Mammary epithelial cell (primary cell): ENCODE results near the gene SLC35F2.

Experiments
- EZH2 ChIP-seq: IDR thresholded peaks from 2 replicates; pipeline ENCODE4 v1.6.1; 2012; ENCODE audit warnings: low read length, inconsistent platforms, borderline replicate concordance
- TF ChIP-seq, protein P1 (sequence below), 2 donors: IDR thresholded peaks in 1 of 2; conservative IDR thresholded peaks in 1 of 2; 2 replicates each; pipeline ENCODE4 v1.5.1; 2011 to 2012; ENCODE audit warnings: inconsistent platforms in 2 of 2, low read length in 2 of 2, mild to moderate bottlenecking in 2 of 2, control low read depth in 1 of 2, low read depth in 1 of 2; ENCODE audit not compliant: insufficient read depth in 1 of 2; ENCODE audit errors: extremely low read depth in 1 of 2

DNA sequence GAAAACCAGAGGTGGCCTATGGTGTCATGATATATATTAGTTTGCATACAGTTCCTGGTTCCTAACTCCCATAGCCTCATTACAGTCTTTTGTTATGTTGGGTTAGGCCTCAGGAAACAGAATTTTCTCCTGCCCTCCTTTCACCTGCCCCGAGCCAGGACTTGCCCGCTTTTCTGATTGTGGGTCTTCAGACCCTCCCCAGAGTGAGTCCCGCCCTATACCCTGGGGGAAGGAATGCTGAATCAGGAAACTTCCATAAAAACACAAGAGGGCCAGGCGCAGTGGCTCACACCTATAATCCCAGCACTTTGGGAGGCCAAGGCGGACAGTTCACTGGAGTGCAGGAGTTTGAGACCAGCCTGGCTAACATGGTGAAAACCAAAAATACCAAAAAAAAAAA, 70.9 kb downstream of the SLC35F2 start:
- TF ChIP-seq, protein P1, sequence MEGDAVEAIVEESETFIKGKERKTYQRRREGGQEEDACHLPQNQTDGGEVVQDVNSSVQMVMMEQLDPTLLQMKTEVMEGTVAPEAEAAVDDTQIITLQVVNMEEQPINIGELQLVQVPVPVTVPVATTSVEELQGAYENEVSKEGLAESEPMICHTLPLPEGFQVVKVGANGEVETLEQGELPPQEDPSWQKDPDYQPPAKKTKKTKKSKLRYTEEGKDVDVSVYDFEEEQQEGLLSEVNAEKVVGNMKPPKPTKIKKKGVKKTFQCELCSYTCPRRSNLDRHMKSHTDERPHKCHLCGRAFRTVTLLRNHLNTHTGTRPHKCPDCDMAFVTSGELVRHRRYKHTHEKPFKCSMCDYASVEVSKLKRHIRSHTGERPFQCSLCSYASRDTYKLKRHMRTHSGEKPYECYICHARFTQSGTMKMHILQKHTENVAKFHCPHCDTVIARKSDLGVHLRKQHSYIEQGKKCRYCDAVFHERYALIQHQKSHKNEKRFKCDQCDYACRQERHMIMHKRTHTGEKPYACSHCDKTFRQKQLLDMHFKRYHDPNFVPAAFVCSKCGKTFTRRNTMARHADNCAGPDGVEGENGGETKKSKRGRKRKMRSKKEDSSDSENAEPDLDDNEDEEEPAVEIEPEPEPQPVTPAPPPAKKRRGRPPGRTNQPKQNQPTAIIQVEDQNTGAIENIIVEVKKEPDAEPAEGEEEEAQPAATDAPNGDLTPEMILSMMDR (conservative IDR thresholded peaks at IDR 0.05 in 1 of 2, IDR thresholded peaks at IDR 0.05 in 1 of 2; ENCODE audit: extremely low read depth in 1 of 2, insufficient read depth in 1 of 2, low read depth in 1 of 2, low read length in 2 of 2), result no peak
- no peak for TF ChIP-seq EZH2
